Gastrocnemius medialis (tissue), 4 donors: ENCODE results near the gene WNK2.

Experiments
- POLR2A ChIP-seq, 2 donors: fragments of 450-650 bp; IDR thresholded peaks; one replicate each; pipeline ENCODE4 v1.6.1; 2017; ENCODE audit warnings: antibody characterized with exemption in 2 of 2, mild to moderate bottlenecking in 2 of 2, moderate library complexity in 2 of 2
- TF ChIP-seq, protein P1 (sequence below), 5 experiments: fragments of 450-650 bp in 3 of 5; fragments of 200-600 bp in 2 of 5; sonication (generic) in 2 of 5; IDR thresholded peaks in 4 of 5; conservative IDR thresholded peaks in 1 of 5; 1 replicate in 4 of 5; 2 replicates in 1 of 5; pipeline ENCODE4 v1.5.1; 2016 to 2019; ENCODE audit warnings: antibody characterized with exemption in 5 of 5, mild to moderate bottlenecking in 3 of 5, moderate library complexity in 3 of 5

- TF ChIP-seq, protein P1, sequence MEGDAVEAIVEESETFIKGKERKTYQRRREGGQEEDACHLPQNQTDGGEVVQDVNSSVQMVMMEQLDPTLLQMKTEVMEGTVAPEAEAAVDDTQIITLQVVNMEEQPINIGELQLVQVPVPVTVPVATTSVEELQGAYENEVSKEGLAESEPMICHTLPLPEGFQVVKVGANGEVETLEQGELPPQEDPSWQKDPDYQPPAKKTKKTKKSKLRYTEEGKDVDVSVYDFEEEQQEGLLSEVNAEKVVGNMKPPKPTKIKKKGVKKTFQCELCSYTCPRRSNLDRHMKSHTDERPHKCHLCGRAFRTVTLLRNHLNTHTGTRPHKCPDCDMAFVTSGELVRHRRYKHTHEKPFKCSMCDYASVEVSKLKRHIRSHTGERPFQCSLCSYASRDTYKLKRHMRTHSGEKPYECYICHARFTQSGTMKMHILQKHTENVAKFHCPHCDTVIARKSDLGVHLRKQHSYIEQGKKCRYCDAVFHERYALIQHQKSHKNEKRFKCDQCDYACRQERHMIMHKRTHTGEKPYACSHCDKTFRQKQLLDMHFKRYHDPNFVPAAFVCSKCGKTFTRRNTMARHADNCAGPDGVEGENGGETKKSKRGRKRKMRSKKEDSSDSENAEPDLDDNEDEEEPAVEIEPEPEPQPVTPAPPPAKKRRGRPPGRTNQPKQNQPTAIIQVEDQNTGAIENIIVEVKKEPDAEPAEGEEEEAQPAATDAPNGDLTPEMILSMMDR (IDR thresholded peaks at IDR 0.05 in 4 of 5, conservative IDR thresholded peaks at IDR 0.05 in 1 of 5), result no peak
- no peak for TF ChIP-seq POLR2A (IDR thresholded peaks at IDR 0.05)
These were observed 2.1 kb upstream of the WNK2 start for GRCh38 chr9:93181672-93182435.
